ENCODE data around the gene MAD1L1.

The MAD1L1 gene

DNA sequence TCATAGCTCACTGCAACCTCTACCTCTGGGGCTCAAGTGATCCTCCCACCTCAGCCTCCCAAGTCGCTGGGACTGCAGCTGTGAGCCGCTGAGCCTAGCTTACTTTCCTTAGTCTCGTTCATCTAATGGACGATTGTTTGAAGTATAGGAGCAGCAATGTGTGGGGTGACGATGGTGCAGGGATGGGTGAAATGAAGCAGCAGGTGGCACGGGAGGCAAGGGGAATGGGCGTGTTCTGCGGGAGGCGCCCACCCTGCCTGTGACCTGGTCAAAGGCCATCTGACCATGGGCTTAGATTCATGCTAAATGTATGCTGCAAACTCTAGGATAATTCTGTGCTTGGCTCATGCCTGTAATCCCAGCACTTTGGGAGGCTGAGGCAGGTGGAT lies 210.7 kb downstream of the MAD1L1 start:
- ATAC-seq (ENCODE audit: low read depth) (no peak), DNase-seq (ENCODE audit: low spot score) (peak; percentile 23)
- H3K27me3 ChIP-seq (ENCODE audit: insufficient read depth, poor library complexity, severe bottlenecking) = no peaks in the 10 kb centered on the region
- no peak overlapping the region for H3K4me3 ChIP-seq (ENCODE audit: severe bottlenecking)
- H3K9me3 ChIP-seq (ENCODE audit: severe bottlenecking) = peaks cover 15% of the 10 kb centered on the region
- TF ChIP-seq, protein P1, sequence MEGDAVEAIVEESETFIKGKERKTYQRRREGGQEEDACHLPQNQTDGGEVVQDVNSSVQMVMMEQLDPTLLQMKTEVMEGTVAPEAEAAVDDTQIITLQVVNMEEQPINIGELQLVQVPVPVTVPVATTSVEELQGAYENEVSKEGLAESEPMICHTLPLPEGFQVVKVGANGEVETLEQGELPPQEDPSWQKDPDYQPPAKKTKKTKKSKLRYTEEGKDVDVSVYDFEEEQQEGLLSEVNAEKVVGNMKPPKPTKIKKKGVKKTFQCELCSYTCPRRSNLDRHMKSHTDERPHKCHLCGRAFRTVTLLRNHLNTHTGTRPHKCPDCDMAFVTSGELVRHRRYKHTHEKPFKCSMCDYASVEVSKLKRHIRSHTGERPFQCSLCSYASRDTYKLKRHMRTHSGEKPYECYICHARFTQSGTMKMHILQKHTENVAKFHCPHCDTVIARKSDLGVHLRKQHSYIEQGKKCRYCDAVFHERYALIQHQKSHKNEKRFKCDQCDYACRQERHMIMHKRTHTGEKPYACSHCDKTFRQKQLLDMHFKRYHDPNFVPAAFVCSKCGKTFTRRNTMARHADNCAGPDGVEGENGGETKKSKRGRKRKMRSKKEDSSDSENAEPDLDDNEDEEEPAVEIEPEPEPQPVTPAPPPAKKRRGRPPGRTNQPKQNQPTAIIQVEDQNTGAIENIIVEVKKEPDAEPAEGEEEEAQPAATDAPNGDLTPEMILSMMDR (IDR thresholded peaks at IDR 0.05; ENCODE audit: poor library complexity, severe bottlenecking) = no peak
- 0 out of 2 replicates have a peak, but pooled peaks cover 3% of the 10 kb centered on the region for H3K36me3 ChIP-seq (ENCODE audit: low read depth)
- peaks cover 5% of the 10 kb centered on the region for H3K4me1 ChIP-seq (ENCODE audit: insufficient read depth, poor library complexity, severe bottlenecking)
- no peak overlapping the region for H3K27ac ChIP-seq (ENCODE audit: poor library complexity, severe bottlenecking)

DNA sequence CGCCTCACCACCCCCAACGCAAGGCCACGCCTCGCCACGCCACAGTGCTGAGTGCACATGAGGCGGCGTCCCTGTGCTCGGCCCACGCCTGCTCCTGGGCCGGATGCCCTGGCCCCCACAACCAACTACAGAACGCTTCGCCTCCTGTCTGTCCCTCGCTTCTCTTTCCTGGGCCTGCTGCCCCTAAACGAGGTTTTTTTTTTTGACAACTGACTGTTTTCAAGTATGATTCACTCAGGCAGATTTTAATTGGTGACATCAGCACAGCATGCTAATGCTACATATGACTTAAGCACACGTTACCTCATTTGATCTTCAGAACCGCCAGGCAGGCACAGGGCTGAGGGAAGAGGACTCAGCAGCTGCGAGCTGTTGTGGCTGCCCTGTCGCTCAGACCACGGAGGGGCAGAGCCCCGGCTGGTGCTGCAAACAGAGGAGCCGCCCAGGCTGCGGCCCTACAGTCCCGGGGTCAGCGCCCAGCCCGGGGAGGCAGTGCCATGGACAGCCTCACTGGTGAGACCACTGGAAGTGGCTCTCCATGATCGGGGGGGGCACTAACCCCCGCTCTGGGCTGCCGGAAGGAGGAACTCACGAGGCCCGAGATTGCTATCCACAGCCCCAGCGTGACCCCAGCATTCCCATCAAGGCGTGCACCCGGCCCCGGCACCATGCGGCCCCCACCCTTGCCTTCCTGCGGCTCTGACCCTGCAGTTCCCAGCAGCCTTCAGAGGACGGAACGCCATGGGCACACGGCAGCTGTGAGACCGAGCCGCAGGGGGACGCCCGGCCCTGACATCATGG lies 212.8 kb downstream of the MAD1L1 start:
- TF ChIP-seq, protein P1 (IDR thresholded peaks at IDR 0.05; ENCODE audit: poor library complexity, severe bottlenecking) = no peak
- Histone ChIP-seq H3K4me3 (ENCODE audit: severe bottlenecking) (no peak overlapping the region), H3K9me3 (ENCODE audit: severe bottlenecking) (peaks cover 6% of the 10 kb centered on the region), H3K4me1 (ENCODE audit: insufficient read depth, poor library complexity, severe bottlenecking) (peaks cover 5% of the 10 kb centered on the region), H3K27me3 (ENCODE audit: insufficient read depth, poor library complexity, severe bottlenecking) (no peaks in the 10 kb centered on the region), H3K36me3 (ENCODE audit: low read depth) (no peaks in the 10 kb centered on the region), H3K27ac (ENCODE audit: poor library complexity, severe bottlenecking) (no peak overlapping the region)
- DNase-seq (ENCODE audit: low spot score) (peak; percentile 47), ATAC-seq (ENCODE audit: low read depth) (no peak)

DNA sequence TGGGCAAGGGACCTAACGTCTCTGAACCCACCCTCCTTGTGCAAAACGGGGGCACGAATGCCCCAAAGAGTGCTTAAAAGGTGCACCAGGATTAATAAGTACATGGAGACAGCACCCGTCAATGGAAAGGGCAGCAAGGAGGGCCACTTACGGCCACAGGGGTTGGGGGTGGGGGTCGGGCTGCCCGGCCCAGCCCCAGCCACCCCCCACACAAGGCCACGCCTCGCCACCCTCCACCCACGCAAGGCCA lies 213.4 kb downstream of the MAD1L1 start:
- DNase-seq (ENCODE audit: low spot score) (no peak), ATAC-seq (ENCODE audit: low read depth) (no peak)
- Histone ChIP-seq H3K36me3 (ENCODE audit: low read depth) (no peaks in the 10 kb centered on the region), H3K27me3 (ENCODE audit: insufficient read depth, poor library complexity, severe bottlenecking) (no peaks in the 10 kb centered on the region), H3K4me1 (ENCODE audit: insufficient read depth, poor library complexity, severe bottlenecking) (peaks cover 5% of the 10 kb centered on the region), H3K4me3 (ENCODE audit: severe bottlenecking) (no peak overlapping the region), H3K27ac (ENCODE audit: poor library complexity, severe bottlenecking) (no peak overlapping the region), H3K9me3 (ENCODE audit: severe bottlenecking) (peaks cover under 1% of the 10 kb centered on the region)
- TF ChIP-seq, protein P1 (IDR thresholded peaks at IDR 0.05; ENCODE audit: poor library complexity, severe bottlenecking) = no peak

DNA sequence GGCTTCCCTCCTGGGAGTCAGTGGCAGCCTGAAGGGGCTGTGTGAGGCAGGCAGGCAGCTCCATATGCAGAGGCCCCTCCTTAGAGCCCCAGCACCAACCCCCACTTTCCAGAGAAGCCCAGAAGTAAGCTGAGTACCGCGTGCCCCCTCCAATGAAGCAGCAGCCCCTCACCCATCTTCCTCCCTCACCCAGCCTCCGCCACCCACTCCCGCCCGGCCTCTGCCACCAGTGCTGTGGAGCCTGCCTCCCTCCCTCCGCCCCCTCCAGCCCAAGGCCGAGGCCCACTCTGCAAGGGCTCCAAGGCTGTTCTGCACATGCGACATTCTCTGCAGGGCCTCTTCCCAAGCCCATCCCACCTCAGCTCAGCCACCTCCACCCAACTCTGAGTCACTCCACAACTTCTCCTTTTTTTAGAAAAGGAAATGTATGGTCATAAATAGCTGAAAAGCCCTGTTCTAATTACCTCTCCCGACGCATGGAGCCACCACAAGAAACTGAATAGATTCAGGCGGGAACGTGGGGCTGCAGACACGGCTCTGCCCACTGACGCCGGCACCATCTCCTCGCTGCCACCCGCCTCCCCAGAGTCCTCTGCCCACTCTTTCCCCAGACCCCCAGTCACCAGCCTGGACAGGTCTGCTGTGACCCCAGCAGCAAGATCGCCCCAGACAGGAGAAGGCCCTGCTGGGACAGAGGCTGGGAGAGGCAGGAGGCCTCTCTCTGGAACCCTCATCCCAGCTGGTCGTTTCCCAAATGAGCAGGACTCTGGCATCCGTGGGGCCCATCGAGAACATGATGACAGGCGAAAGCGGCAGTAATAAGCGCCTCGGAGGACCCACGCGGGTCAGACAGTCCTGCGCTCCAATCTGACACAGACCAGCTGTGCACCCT lies 213.9 kb downstream of the MAD1L1 start:
- ATAC-seq (ENCODE audit: low read depth) = peak; percentile 50
- H3K27ac ChIP-seq (ENCODE audit: poor library complexity, severe bottlenecking) = no peak overlapping the region
- H3K36me3 ChIP-seq (ENCODE audit: low read depth) = no peaks in the 10 kb centered on the region
- H3K4me1 ChIP-seq (ENCODE audit: insufficient read depth, poor library complexity, severe bottlenecking) = peaks cover 5% of the 10 kb centered on the region
- DNase-seq (ENCODE audit: low spot score) = peak; percentile 56
- no peaks in the 10 kb centered on the region for H3K27me3 ChIP-seq (ENCODE audit: insufficient read depth, poor library complexity, severe bottlenecking)
- H3K4me3 ChIP-seq (ENCODE audit: severe bottlenecking) = no peak overlapping the region
- TF ChIP-seq, protein P1 (IDR thresholded peaks at IDR 0.05; ENCODE audit: poor library complexity, severe bottlenecking) = no peak
- H3K9me3 ChIP-seq (ENCODE audit: severe bottlenecking) = no peaks in the 10 kb centered on the region

Data from RWPE2 (cell line).